K562 treated with DMSO at 1 percent for 24 hours (cell line): ENCODE results near the gene TMX3. TPM values are rescaled to one million over a fixed set of nuclear protein-coding genes. Genes with fewer than 3 reads are reported as not detected.

ENCODE experiments used
- total RNA-seq: library from RNA; unstranded; fragments of 300-600 nt; gene quantifications from 2 replicates; pipeline ENCODE4 v1.2.3, GENCODE V29; 2022; ENCODE audit warnings: low read depth; ENCODE audit not compliant: insufficient read depth

The TMX3 gene
- 8.9 and 12.2 TPM in 2 replicates for total RNA-seq

DNA sequence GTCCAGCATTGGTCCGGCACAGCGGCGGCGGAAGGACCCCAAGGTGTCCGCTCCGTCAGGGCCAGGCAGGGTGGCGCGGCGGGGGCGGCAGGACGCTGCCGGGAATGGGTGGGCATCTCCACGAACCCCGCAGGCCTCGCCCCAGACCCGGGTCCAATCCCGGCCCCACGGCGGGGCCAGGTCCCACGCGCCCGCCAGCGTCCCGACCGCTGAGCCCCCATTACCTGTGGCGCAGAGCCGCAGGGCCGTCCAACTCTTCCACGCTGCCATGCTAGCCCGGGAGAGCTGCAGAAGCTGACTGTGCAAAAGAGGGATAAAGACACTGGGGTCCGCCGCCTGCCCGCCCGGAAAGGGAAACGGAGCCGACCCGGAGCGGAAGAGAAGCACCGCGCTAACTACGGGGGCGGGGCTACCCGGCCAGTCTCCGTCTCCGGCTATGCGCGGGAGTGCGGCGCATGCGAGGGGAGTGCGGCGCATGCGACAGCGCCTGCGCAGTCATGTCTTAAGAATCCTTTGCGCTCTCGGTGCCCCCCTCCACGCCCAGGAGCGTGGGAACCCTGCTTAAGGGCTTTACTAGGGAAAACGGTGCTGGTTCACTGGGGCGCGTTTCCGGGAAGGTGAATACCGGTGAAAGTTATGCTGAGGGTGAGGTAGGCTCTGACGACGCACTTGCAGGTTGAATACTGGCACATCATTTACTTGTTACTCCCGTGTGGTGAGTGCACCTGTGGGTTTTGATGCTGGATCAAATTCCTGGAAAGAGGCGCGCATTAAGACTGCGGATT, at the start of gene TMX3:
TSS of gene TMX3 (minus strand) at position 397 of the 785 bp plus-strand sequence. CDS start at position 270, 127 bp downstream.

Other genes starting within 250 kb of the TMX3 start
- gene CCDC102B, start 83.0 kb upstream of the TMX3 start, total RNA-seq = 0.68 and 1.2 TPM in 2 replicates